H9 (cell line): ENCODE results near the gene RPL34. TPM values are rescaled to one million over a fixed set of nuclear protein-coding genes. Genes with fewer than 3 reads are reported as not detected.

Experiments used
- DNase-seq: peaks from one replicate; pipeline ENCODE4 v3.0.0-alpha.2; 2017
- H2AFZ ChIP-seq: one replicate; pipeline ENCODE4 v1.6.1; 2013; ENCODE audit warnings: mild to moderate bottlenecking, low read length, control low read depth, moderate library complexity
- H2AK5ac ChIP-seq: 2 replicates; pipeline ENCODE4 v1.6.1; 2013; ENCODE audit warnings: low read length, control low read depth, mixed read lengths; ENCODE audit not compliant: insufficient read length
- H2BK120ac ChIP-seq: one replicate; pipeline ENCODE4 v1.6.1; 2013; ENCODE audit warnings: low read depth, mild to moderate bottlenecking, low read length, control low read depth, inconsistent platforms; ENCODE audit not compliant: poor library complexity, severe bottlenecking
- H2BK12ac ChIP-seq: 2 replicates; pipeline ENCODE4 v1.6.1; 2013; ENCODE audit warnings: low read length, control low read depth, mixed read lengths, low read depth; ENCODE audit not compliant: insufficient read length
- H2BK15ac ChIP-seq: 2 replicates; pipeline ENCODE4 v1.6.1; 2013; ENCODE audit warnings: low read depth, low read length, control low read depth
- H2BK20ac ChIP-seq: one replicate; pipeline ENCODE4 v1.6.1; 2013; ENCODE audit warnings: low read depth, mild to moderate bottlenecking, low read length, control low read depth, inconsistent platforms; ENCODE audit not compliant: poor library complexity, severe bottlenecking
- H2BK5ac ChIP-seq: 2 replicates; pipeline ENCODE4 v1.6.1; 2013; ENCODE audit warnings: low read length, control low read depth, mixed read lengths; ENCODE audit not compliant: insufficient read length
- H3K14ac ChIP-seq: 2 replicates; pipeline ENCODE4 v1.6.1; 2013; ENCODE audit warnings: low read length, control low read depth; ENCODE audit not compliant: insufficient read depth
- H3K18ac ChIP-seq: 2 replicates; pipeline ENCODE4 v1.6.1; 2013; ENCODE audit warnings: low read depth, mild to moderate bottlenecking, mixed read lengths, low read length, control low read depth; ENCODE audit not compliant: insufficient read length
- H3K23ac ChIP-seq: 2 replicates; pipeline ENCODE4 v1.6.1; 2013; ENCODE audit warnings: low read length, control low read depth, mixed read lengths, low read depth; ENCODE audit not compliant: insufficient read length
- H3K23me2 ChIP-seq: 2 replicates; pipeline ENCODE4 v1.6.1; 2013; ENCODE audit warnings: low read depth, mild to moderate bottlenecking, mixed read lengths, low read length, control low read depth; ENCODE audit not compliant: insufficient read length, poor library complexity, severe bottlenecking
- H3K27ac ChIP-seq: 2 replicates; pipeline ENCODE4 v1.5.1; 2013; ENCODE audit warnings: low read length, control low read depth, mixed read lengths, low read depth; ENCODE audit not compliant: insufficient read length
- H3K27me3 ChIP-seq: 2 replicates; pipeline ENCODE4 v1.6.1; 2013; ENCODE audit warnings: low read length, control low read depth, inconsistent platforms; ENCODE audit not compliant: insufficient read depth
- H3K4ac ChIP-seq: 2 replicates; pipeline ENCODE4 v1.6.1; 2013; ENCODE audit warnings: low read depth, mild to moderate bottlenecking, control low read depth, inconsistent platforms, low read length, moderate library complexity
- H3K4me1 ChIP-seq: 2 replicates; pipeline ENCODE4 v1.6.1; 2013; ENCODE audit warnings: low read length, control low read depth, inconsistent platforms; ENCODE audit not compliant: insufficient read depth
- H3K4me2 ChIP-seq: 2 replicates; pipeline ENCODE4 v1.6.1; 2013; ENCODE audit warnings: low read length, control low read depth, mixed read lengths; ENCODE audit not compliant: insufficient read length, insufficient read depth
- H3K56ac ChIP-seq: 2 replicates; pipeline ENCODE4 v1.6.1; 2013; ENCODE audit warnings: low read depth, mild to moderate bottlenecking, mixed read lengths, low read length, control low read depth; ENCODE audit not compliant: insufficient read length
- H3K79me1 ChIP-seq: 2 replicates; pipeline ENCODE4 v1.6.1; 2013; ENCODE audit warnings: low read depth, mild to moderate bottlenecking, moderate library complexity, low read length, control low read depth, inconsistent platforms; ENCODE audit not compliant: insufficient read depth, poor library complexity, severe bottlenecking
- H3K79me2 ChIP-seq: 2 replicates; pipeline ENCODE4 v1.6.1; 2013; ENCODE audit warnings: low read length, control low read depth, inconsistent platforms; ENCODE audit not compliant: insufficient read depth
- H3K9ac ChIP-seq: 2 replicates; pipeline ENCODE4 v1.6.1; 2013; ENCODE audit warnings: low read length, control low read depth, mixed read lengths; ENCODE audit not compliant: insufficient read length; ENCODE audit errors: extremely low read depth
- H3K9me3 ChIP-seq: one replicate; pipeline ENCODE4 v1.6.1; 2013; ENCODE audit warnings: low read depth, low read length, inconsistent platforms; ENCODE audit not compliant: control insufficient read depth
- H3T11ph ChIP-seq: one replicate; pipeline ENCODE4 v1.6.1; 2013; ENCODE audit warnings: mild to moderate bottlenecking, low read length, control low read depth, inconsistent platforms
- H4K20me1 ChIP-seq: one replicate; pipeline ENCODE4 v1.6.1; 2013; ENCODE audit not compliant: control insufficient read depth, insufficient read length, insufficient read depth
- H4K5ac ChIP-seq: 2 replicates; pipeline ENCODE4 v1.6.1; 2013; ENCODE audit warnings: low read depth, mild to moderate bottlenecking, mixed read lengths, low read length, control low read depth; ENCODE audit not compliant: insufficient read length
- H4K8ac ChIP-seq: replicated peaks from 2 replicates; pipeline ENCODE4 v1.6.1; 2013; ENCODE audit warnings: low read length, control low read depth, mixed read lengths, low read depth; ENCODE audit not compliant: insufficient read length
- H4K91ac ChIP-seq: 2 replicates; pipeline ENCODE4 v1.6.1; 2013; ENCODE audit warnings: low read depth, mild to moderate bottlenecking, moderate library complexity, mixed read lengths, low read length, control low read depth; ENCODE audit not compliant: insufficient read length
- H3K27ac Mint-ChIP-seq, 3 experiments: 2 replicates in 2 of 3; 3 replicates in 1 of 3; pipeline ENCODE4 v1.8.0; 2020 to 2021; ENCODE audit warnings: mixed read lengths in 3 of 3, mild to moderate bottlenecking in 1 of 3, moderate library complexity in 1 of 3
- H3K27me3 Mint-ChIP-seq: 2 replicates; pipeline ENCODE4 v1.8.0; 2021; ENCODE audit warnings: low read depth, mild to moderate bottlenecking, moderate library complexity, mixed read lengths
- H3K36me3 Mint-ChIP-seq, 3 experiments: 2 replicates in 2 of 3; 3 replicates in 1 of 3; pipeline ENCODE4 v1.8.0; 2020 to 2021; ENCODE audit warnings: low read depth in 3 of 3, mixed read lengths in 3 of 3; ENCODE audit not compliant: insufficient read depth in 1 of 3
- H3K4me1 Mint-ChIP-seq, 2 experiments: 2 replicates each; pipeline ENCODE4 v1.8.0; 2020; ENCODE audit warnings: mixed read lengths in 2 of 2
- H3K4me3 Mint-ChIP-seq, 2 experiments: 2 replicates in 1 of 2; 3 replicates in 1 of 2; pipeline ENCODE4 v1.8.0; 2020 to 2021; ENCODE audit warnings: mild to moderate bottlenecking in 2 of 2, mixed read lengths in 2 of 2, moderate library complexity in 1 of 2
- H3K9me3 Mint-ChIP-seq, 2 experiments: 2 replicates in 1 of 2; 3 replicates in 1 of 2; pipeline ENCODE4 v1.8.0; 2020; ENCODE audit warnings: mild to moderate bottlenecking in 2 of 2, mixed read lengths in 2 of 2, moderate library complexity in 1 of 2
- CTCF ChIP-seq: fragments of 200-600 bp; sonication (generic); conservative IDR thresholded peaks from 3 replicates; pipeline ENCODE4 v1.8.0; 2021; ENCODE audit warnings: antibody characterized with exemption, mild to moderate bottlenecking
- WGBS: extraction: QIAGEN DNeasy Blood & Tissue Kit; methylation state at CpG from one replicate; pipeline ENCODE4 v1.1.7; 2013; ENCODE audit warnings: missing lambda C conversion rate, low lambda C conversion rate, mixed read lengths; ENCODE audit not compliant: insufficient read length; ENCODE audit errors: extremely low coverage; 5-methylcytosine and 5-hydroxymethylcytosine counted together
- long read RNA-seq: library from polyadenylated mRNA; unstranded; transcript quantifications from one replicate; pipeline ENCODE4 v2.0.0, GENCODE V29; 2020
- total RNA-seq: library from RNA; stranded (reverse); gene quantifications from 2 replicates; pipeline ENCODE4 v1.2.1, GENCODE V29; 2021

Gene RPL34
- total RNA-seq: 1,375 and 1,393 TPM in 2 replicates
- long read RNA-seq, transcript RPL34-201 (5 exons, 529 nt): minor isoform, 14 of 225 reads
- long read RNA-seq, transcript RPL34-202 (5 exons, 441 nt): major isoform, 150 of 225 reads
- long read RNA-seq, partial matches to known transcripts: 50 of 225 reads
- long read RNA-seq, other reads (novel, unspliced or antisense): 8 of 225 reads

GRCh38 chr4:108620101-108620932 lies at the start of gene RPL34:
RPL34 (plus strand) TSS chr4:108620576; CDS start chr4:108621960, 1,384 bp downstream.
- Mint-ChIP-seq H3K36me3 (peaks cover 46 to 54% (median 47%) of the 10 kb centered on the region in 3 experiments), H3K27me3 (no peaks in the 10 kb centered on the region), H3K27ac (peak within 1 kb of the TSS; percentile 89 to 98 (median 98)), H3K4me1 (peaks cover 25 to 28% of the 10 kb centered on the region in 2 experiments), H3K4me3 (peak within 1 kb of the TSS; percentile 94 to 100), H3K9me3 (peaks cover 9 to 13% of the 10 kb centered on the region in 2 experiments)
- H3K14ac ChIP-seq: peak within 1 kb of the TSS; percentile 90; the same call in 1 of the 2 replicates
- no peak within 1 kb of the TSS for H4K91ac ChIP-seq
- H3K27ac ChIP-seq: peak within 1 kb of the TSS; percentile 50
- H3K23me2 ChIP-seq: peaks cover 8% of the 10 kb centered on the region
- H2AFZ ChIP-seq: peak within 1 kb of the TSS; percentile 23
- H3K79me2 ChIP-seq: peaks cover 15% of the 10 kb centered on the region; the same call in 1 of the 2 replicates
- no peaks in the 10 kb centered on the region for H3K9me3 ChIP-seq
- no peak within 1 kb of the TSS for H2AK5ac ChIP-seq
- no peak within 1 kb of the TSS for H2BK120ac ChIP-seq
- no peaks in the 10 kb centered on the region for H4K20me1 ChIP-seq
- no peak for TF ChIP-seq CTCF
- no peak within 1 kb of the TSS for H2BK15ac ChIP-seq
- WGBS: no CpG with 5 or more reads among the region's 32 CpGs
- H3K9ac ChIP-seq: peak within 1 kb of the TSS; percentile 97
- peak within 1 kb of the TSS; percentile 81 for H3K18ac ChIP-seq
- H2BK20ac ChIP-seq: peak within 1 kb of the TSS; percentile 83
- peaks cover 3% of the 10 kb centered on the region for H3K79me1 ChIP-seq
- H4K8ac ChIP-seq: no peak within 1 kb of the TSS
- no peak within 1 kb of the TSS for H3K23ac ChIP-seq
- no peak within 1 kb of the TSS for H3T11ph ChIP-seq
- peak; percentile 96 for DNase-seq
- peak within 1 kb of the TSS; percentile 84 for H2BK5ac ChIP-seq
- H4K5ac ChIP-seq: peak within 1 kb of the TSS; percentile 88
- peaks cover 2% of the 10 kb centered on the region; the same call in 1 of the 2 replicates for H3K4me1 ChIP-seq
- H3K56ac ChIP-seq: no peak within 1 kb of the TSS
- no peak within 1 kb of the TSS for H2BK12ac ChIP-seq
- peak within 1 kb of the TSS; percentile 86 for H3K4me2 ChIP-seq
- no peaks in the 10 kb centered on the region for H3K27me3 ChIP-seq
- peak within 1 kb of the TSS; percentile 65; the same call in 1 of the 2 replicates for H3K4ac ChIP-seq
